GM18511 (cell line): Measurements from ENCODE around the gene ABITRAM.
"Not testable (repeated sequence)": the region's sequence is repeated elsewhere in the genome, so short reads cannot be mapped to it uniquely, and the experiment has no call there.

Source experiments
- ATAC-seq: cut with Tn5 transposase; IDR thresholded peaks from one replicate; pipeline ENCODE4 v1.9.1; 2021; ENCODE audit warnings: mild to moderate bottlenecking, moderate library complexity; ENCODE audit not compliant: unreplicated experiment

The ABITRAM gene

GRCh38 chr9:108928386-108928785 is 5.8 kb upstream of the ABITRAM start:
- ATAC-seq: no peak

- no peak for ATAC-seq
Measured at GRCh38 chr9:108933231-108933717, 926 bp upstream of the ABITRAM start.

- peak; percentile 91 for ATAC-seq
Measured at GRCh38 chr9:108933718-108934322, 380 bp upstream of the ABITRAM start, which contains the start of gene ELP1. Gene ELP1 (minus strand): TSS chr9:108934124. CDS start chr9:108931146, 2,978 bp downstream.

DNA sequence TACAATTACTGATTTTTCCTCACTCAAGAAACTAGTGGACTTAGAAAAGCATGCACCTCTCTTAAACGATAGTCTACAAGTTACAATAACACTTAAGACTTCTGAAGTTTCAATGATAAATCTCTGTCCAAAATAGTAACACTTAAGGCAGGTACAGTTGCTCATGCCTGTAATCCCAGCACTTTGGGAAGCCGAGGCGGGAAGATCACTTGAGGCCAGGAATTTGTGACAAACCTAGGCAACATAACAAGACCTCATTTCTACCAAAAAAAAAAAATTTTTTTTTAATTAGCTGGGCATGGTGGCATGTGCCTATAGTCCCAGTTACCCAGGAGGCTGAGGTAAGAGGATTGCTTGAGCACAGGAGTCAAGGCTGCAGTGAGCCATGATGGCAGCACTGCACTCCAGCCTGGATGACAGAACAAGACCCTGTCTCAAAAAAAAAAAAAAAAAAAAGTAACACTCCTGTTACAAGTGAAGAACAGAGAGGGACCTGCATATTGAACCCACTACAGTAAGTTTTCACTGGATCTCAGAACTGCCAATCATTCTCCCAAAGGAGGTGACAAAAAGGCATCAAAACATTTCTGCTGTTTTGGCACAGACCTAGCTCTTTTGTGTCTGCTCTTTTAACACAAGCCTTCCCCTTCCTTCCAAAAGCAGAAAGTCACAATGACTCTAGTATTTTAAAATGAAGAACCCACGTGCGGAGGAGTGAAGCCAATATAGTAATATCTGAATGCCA is 3.5 kb downstream of the ABITRAM start:
- no peak for ATAC-seq

DNA sequence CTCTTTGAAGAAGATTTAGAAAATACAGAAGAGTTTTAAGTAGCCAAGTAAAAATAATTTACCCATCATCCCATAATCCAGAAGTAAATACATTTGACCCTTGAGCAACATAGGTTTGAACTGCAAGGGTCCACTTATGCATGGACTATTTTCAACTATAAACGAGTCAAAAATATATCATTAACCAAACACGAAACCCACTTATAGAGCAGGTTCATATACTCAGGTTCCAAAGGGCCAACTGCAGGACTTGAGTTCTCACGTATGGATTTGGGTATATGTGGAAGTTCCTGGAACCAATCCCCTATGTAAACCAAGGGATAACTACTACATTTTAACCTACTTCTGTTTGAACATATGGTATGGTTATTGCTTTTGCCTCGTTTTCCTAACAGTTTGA is 5.8 kb downstream of the ABITRAM start:
- no peak for ATAC-seq

GRCh38 chr9:108950168-108950567 is 16.0 kb downstream of the ABITRAM start:
- ATAC-seq: no peak

DNA sequence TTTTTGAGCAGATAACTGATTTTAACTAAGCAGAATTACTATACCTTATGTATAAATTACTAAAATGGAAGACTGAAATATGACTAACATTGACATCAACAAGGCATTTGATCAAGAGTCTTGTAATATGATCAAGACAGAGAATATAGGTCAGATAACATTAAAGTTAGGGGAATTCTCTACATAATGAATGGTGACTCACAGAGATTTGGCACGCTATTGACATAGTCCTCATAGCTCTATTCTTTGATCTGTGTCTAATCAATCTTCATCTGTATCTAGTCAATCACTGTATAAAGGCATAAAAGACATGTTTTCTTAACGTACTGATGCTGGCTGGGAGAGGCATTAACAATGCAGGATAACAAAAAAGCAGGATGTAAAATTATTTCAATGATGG is 17.4 kb downstream of the ABITRAM start:
- no peak for ATAC-seq

GRCh38 chr9:108953983-108954574 is 19.9 kb downstream of the ABITRAM start:
- no peak for ATAC-seq

- no peak for ATAC-seq
Measured at GRCh38 chr9:108956022-108956630, 21.9 kb downstream of the ABITRAM start.

DNA sequence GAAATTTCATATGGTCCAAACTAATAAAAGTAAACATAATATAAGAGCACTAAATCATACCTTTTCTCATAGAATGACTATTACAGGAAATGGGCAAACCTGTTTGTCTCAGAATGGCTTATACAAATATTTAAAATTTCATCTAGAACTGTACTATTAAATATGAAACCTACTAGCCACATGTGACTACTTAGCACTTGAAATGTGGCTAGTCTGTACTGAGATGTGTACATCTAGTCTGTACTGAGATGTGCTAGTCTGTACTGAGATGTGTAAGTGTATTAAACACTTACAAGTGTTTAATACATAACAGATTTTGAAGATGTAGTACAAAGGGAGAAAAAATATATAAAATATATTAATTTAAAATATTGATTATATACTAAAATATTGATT is 22.4 kb downstream of the ABITRAM start:
- no peak for ATAC-seq

DNA sequence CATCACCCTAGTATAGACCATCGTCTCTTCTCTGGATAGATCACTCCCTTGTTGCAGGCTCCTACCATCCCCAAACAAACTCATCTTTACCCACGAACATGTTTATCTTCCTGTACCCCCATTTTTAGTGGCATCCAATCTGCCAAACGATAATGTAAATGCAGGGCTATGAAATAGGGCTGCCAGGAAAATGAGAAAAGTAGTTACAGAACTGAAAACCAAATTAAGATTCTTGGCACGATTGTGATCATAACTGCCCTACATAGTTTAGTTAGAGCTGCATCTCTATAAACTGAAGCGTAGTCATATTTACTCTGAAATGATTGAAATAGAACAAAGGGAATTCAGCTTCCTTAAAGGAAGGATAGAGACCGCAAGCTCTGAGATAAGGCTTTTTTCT is 26.1 kb downstream of the ABITRAM start:
- ATAC-seq: no peak

GRCh38 chr9:108961151-108961550 is 27.0 kb downstream of the ABITRAM start:
- no peak for ATAC-seq

DNA sequence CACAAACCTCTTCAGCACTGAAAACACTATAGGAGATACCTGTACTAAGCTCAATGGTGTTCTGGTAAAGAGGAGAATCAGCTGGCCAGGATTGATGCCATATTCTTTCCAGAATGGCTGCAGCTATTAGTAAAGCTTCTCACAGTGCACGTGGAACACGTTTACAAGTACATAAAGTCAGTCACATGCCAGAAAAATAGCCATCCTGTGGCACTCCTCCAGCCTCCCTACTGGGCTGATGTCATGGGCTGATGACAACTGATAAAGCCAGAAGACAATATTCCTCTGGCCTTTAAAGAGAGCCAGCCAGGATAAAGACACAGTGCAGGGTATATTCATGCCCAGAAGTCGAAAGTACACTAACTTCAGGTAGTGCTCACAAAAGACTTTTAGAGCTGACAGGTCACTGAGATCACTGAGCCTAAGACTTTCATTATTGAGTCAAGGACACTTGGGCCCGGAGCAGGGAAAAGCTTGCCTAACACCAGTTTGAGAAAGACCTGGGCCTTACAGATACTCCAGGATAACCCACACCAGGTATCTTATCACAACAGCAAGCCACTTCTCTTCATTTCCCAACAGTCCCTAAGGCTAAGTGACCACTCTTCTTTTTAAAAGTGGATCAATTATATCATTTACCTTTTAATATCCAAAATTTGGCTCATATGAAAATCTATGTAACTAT is 29.4 kb downstream of the ABITRAM start:
- no peak for ATAC-seq

GRCh38 chr9:108967916-108968315 is 33.7 kb downstream of the ABITRAM start:
- ATAC-seq: no peak

- ATAC-seq: not testable (repeated sequence)
Measured at GRCh38 chr9:108971392-108971791, 37.2 kb downstream of the ABITRAM start.

DNA sequence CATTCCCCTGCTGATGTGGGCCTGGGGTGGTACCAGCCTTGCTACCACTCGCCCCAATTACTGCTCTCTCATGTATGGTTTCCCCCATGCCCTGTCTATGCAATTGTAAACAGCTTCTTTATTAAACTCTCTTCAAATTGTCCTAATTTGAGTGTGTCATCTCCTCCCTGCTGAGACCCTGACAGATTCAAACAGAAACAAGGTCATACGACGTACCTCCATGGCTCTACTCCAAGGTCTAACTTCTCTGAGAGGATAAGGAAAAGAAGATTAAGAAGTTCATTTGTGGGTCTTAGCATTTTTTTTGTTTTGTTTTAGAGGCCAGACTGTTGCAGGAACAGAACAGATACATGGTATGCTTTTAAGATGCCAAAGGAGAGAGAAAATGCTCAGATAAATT is 38.0 kb downstream of the ABITRAM start:
- no peak for ATAC-seq

DNA sequence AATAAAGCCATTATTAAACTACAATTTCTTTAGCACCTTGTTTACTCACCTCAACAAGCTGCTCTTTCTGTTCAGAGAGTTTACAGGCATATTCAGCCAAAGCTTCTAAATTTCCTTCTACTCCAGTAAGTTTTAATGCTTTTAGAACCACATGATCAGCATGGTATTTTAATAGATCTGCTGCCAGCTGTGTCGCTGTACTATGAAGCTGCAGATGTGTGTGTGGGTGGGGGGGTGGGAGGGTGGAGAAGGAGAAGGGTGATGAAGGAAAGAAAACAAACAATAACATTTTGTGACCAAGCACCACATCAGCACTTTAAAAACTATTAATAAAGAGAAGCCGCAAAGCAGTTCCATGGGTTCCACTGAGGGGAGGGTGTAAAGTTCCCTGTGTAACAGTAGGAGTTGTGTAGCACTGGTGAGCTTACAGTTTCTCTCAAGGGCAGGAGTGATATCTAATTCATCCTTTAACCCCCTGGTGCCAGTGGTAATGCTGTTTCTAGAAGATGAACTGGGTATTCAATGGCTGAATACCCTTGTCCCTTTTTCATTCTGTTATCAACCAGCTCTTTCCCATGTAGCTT is 38.5 kb downstream of the ABITRAM start:
- ATAC-seq: no peak

DNA sequence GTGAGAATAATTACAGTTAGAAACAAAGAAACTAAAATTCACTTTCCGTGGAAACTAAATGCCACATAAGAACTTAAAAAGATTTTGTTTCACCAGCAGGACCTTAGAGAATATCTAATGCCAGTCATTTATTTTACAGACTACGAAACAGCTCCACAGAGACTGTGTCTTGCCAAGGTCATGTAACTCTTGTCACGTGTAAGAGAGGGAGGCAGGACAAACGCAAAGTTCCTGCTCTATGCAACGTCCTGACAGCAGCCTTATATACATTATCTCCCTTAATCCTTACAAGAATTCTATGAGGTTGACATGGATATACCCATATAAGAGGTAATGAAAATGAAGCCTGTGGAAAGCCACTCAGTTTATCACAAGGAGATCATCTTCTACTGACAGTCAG is 39.7 kb downstream of the ABITRAM start:
- no peak for ATAC-seq

DNA sequence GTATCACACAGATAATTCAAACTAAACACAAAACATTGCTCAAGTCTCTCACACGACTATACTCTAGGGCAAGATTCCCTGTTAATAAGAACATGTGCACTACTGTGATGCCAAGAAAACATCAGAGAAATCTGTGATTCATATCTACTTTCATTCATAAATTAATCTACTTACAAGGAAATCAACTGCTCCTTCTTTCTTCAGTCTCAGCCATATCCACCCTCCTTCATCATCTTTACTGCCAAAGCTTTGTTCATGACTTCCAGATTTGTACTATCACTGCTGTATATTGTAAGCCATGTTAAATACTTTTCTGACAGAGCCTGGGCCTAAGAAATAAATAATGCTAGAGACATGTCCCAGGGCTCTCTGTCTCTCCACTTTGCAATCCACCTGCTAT is 44.0 kb downstream of the ABITRAM start:
- ATAC-seq: no peak

- no peak for ATAC-seq
Measured at GRCh38 chr9:108980893-108981292, 46.7 kb downstream of the ABITRAM start.

- ATAC-seq: no peak
Measured at GRCh38 chr9:108983885-108984284, 49.7 kb downstream of the ABITRAM start.
